ENCODE measurements around the gene C1orf35. TPM values are rescaled to one million over a fixed set of nuclear protein-coding genes. Genes with fewer than 3 reads are reported as not detected.

The C1orf35 gene
- total and polyA plus RNA-seq, 2 of the 8 experiments (the other 6 are each of a cell fraction or from before 2014, with no cell fraction given): 18.6 to 19.9 TPM

DNA sequence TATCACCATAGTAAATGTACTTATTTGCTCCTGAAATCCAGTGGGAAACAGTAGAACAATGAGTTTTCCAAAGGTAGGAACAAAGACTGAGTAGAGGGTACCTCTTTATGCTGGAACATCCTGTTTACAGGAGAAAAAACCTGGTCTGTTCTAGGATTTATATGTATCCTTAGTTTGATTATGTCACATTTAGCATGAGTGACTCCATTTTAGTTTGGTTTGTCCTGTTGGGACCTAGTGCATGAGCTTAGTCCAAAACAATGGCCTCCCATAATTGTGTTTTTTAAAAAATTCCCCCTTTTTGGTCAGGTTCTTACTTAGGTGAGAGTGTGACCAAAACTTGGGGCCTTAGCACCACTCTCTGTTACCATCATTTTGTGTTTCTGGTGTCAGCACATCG is 9.5 kb upstream of the C1orf35 start (continued):
- TF ChIP-seq, protein P1, sequence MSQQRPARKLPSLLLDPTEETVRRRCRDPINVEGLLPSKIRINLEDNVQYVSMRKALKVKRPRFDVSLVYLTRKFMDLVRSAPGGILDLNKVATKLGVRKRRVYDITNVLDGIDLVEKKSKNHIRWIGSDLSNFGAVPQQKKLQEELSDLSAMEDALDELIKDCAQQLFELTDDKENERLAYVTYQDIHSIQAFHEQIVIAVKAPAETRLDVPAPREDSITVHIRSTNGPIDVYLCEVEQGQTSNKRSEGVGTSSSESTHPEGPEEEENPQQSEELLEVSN (IDR thresholded peaks at IDR 0.05): no peak
